Urinary bladder (tissue), 4 donors: ENCODE measurements around the gene NDOR1. TPM values are rescaled to one million over a fixed set of nuclear protein-coding genes. Genes with fewer than 3 reads are reported as not detected.
A peak's percentile ranks its signal among the peaks of the same experiment; 100 is the strongest.

Experiments used
- DNase-seq: peaks from one replicate; pipeline ENCODE4 v3.0.0-alpha.2; 2015; ENCODE audit errors: extremely low spot score
- H3K27ac ChIP-seq: one replicate; pipeline ENCODE4 v1.5.1; 2013; ENCODE audit warnings: low read depth, mild to moderate bottlenecking, moderate library complexity
- H3K36me3 ChIP-seq: one replicate; pipeline ENCODE4 v1.6.1; 2013; ENCODE audit warnings: mild to moderate bottlenecking, moderate library complexity; ENCODE audit not compliant: insufficient read depth
- H3K4me1 ChIP-seq: one replicate; pipeline ENCODE4 v1.6.1; 2013; ENCODE audit warnings: mild to moderate bottlenecking, moderate library complexity; ENCODE audit not compliant: insufficient read depth
- H3K4me3 ChIP-seq: one replicate; pipeline ENCODE4 v1.5.1; 2013; ENCODE audit warnings: low read depth, low read length
- WGBS: extraction: QIAGEN DNeasy Blood & Tissue Kit; methylation state at CpG from one replicate; pipeline ENCODE4 v1.1.7; 2013; 5-methylcytosine and 5-hydroxymethylcytosine counted together
- polyA plus RNA-seq: library from polyadenylated mRNA; stranded (reverse); fragments of 200-250 nt; gene quantifications from one replicate; pipeline ENCODE4 v1.2.3, GENCODE V29; 2013
- total RNA-seq: library from RNA; depleted of rRNA; stranded (reverse); fragments of >200 nt; gene quantifications from one replicate; pipeline ENCODE4 v1.2.3, GENCODE V29; 2014
- donor health status: healthy with polysubstance abuse.
- donor health status: healthy.

NDOR1 gene
- total and polyA plus RNA-seq, 2 donors = 3.2 to 10.4 TPM

DNA sequence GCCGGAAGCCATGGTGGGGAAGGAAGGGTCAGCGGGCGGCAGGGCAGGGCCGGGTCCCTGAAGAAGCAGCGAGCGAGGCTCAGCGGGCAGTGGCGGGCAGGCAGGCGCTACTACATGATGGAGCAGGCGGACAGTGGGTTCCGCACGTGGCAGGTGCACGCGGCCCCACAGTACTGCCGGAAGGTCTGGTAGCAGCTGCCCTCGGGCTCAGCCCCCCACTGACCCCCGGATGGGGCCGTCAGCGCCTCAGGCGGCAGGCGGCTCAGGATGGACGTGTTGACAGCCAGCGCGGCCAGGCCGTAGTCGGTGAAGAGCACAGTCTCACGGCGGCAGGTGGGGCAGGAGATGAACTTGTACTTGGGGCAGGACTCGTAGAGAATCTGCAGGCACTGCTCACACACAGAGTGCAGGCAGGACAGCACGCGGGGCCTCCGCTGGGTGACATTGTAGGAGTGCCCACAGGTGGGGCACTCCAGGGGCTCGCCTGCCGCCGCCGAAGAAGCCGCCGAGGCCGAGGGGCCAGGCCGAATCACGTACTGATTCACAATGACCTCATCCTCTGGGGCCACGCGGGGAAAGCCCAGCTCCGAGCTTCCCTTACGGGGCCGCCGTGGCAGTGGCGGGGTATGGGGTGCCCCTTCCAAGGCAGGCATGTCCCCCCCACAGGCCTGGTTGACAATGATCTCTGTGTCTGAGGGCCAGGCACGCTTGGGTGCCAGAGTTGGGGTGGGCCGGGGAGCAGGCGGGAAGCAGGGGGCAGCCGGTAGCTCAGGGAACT, 15.0 kb downstream of the NDOR1 start:
- DNase-seq = no peak
- 89% methylated on average over 52 of the region's 52 CpGs for WGBS
- Histone ChIP-seq H3K27ac (no peak overlapping the region), H3K4me3 (no peak overlapping the region), H3K4me1 (peaks cover 2% of the 10 kb centered on the region), H3K36me3 (no peaks in the 10 kb centered on the region)

DNA sequence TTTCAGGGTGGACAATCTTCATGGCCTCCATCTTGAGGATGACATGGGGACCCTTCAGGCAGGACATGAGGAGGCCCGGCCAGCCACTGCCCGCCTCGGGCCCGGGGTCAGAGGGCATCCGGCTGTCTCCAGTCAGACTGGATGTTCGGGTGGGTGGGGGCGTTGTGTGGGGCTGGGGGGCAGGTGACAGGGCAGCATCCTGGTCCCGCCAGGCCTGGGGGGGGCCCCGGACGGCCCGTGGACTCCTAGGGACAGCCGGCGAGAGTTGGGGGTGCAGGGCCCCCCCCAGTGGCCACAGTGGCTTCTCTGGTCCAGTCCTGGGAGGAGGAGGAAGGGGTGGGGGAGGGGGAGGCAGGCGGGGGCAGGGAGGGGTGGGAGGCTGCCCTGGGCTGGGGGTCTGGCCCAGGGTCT, 15.6 kb downstream of the NDOR1 start:
- 70% methylated on average over 14 of the region's 14 CpGs for WGBS
- no peak for DNase-seq
- Histone ChIP-seq H3K36me3 (no peaks in the 10 kb centered on the region), H3K4me1 (peaks cover 2% of the 10 kb centered on the region), H3K27ac (no peak overlapping the region), H3K4me3 (no peak overlapping the region)

DNA sequence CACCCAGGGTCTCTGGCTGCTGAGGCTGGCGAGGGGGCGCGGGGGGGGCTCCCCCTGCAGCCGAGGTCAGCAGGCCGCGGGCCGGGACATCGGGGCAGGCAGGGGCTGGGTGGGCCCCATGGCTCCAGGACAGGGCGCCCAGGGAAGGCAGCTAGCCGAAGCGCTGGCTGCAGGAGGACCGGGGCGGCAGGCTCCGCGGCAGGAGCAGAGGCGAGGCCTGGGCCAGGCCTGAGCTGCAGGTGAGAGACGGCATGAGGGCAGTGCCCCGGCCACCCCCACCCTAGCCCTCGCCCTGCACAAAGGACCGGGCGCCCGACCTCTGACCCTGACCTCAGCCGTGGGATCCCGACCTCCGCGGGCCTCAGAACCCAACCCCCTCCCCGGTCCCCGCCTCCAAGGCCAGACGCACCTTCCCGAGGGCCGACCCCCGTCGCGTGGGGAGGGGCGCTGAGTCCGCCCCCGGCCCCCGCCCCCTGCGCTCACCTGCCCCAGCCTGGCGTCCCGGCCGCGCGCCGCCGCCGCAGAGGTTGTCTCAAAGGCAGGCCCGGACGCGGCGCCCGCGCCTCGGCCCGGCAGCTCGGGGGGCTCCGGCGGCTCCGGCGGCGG, 16.1 kb downstream of the NDOR1 start:
- peak overlapping the region; percentile 49 for H3K4me3 ChIP-seq
- H3K4me1 ChIP-seq = peaks cover 2% of the 10 kb centered on the region
- no peak overlapping the region for H3K27ac ChIP-seq
- 5% methylated on average over 61 of the region's 61 CpGs for WGBS
- no peaks in the 10 kb centered on the region for H3K36me3 ChIP-seq
- no peak for DNase-seq

DNA sequence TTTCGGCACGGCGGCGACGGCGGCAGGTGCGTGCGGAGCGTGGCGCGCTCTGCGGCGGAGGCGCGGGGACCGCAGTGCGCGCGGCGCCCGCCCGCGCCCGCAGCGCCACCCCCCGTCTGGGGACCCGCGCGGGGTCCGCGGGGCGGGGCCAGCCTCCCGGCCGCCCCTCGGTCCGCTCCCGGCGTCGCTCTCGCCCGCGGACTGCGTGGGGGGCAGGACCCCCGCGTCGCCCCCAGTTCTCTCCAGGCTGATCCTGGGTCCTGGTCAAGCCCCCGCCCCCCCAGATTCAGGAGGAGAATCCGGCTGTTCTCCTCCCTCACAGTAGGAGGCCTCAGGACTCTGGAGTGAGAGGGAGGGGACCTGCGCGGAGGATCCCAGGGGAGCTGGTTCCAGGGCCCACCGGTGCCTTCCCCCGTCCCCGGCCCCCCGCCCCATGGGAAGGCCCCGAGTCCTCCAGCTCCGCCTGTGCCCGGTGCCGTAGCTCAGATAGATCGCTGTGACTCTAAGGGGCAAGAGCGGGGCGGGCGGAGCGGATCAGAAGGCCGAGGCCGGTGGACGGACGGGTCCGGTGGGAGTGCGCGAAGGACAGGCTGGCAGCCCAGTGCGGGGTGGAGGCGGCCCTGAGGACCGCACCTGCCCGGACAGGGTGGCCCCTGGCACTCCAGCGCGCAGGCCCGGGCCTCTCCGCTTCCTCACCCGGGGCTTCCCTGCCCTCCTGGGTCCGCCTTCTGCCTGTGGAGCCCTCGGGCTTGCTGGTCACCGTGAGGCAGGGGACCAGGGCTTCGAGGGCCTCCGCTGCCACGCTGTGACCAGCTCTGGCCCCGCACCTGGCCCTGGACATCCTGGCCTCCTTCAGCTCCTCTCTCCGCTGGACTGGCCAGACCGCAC, 16.9 kb downstream of the NDOR1 start, which contains the start of gene RNF208:
RNF208 (minus strand) TSS at position 51 of the 888 bp plus-strand sequence. CDS start 1,028 bp downstream, outside the sequence.
- peak within 1 kb of the TSS; percentile 25 for H3K27ac ChIP-seq
- H3K4me3 ChIP-seq = peak within 1 kb of the TSS; percentile 49
- 4% methylated on average over 85 of the region's 88 CpGs for WGBS
- DNase-seq = no peak
- no peaks in the 10 kb centered on the region for H3K36me3 ChIP-seq
- H3K4me1 ChIP-seq = peaks cover 2% of the 10 kb centered on the region

DNA sequence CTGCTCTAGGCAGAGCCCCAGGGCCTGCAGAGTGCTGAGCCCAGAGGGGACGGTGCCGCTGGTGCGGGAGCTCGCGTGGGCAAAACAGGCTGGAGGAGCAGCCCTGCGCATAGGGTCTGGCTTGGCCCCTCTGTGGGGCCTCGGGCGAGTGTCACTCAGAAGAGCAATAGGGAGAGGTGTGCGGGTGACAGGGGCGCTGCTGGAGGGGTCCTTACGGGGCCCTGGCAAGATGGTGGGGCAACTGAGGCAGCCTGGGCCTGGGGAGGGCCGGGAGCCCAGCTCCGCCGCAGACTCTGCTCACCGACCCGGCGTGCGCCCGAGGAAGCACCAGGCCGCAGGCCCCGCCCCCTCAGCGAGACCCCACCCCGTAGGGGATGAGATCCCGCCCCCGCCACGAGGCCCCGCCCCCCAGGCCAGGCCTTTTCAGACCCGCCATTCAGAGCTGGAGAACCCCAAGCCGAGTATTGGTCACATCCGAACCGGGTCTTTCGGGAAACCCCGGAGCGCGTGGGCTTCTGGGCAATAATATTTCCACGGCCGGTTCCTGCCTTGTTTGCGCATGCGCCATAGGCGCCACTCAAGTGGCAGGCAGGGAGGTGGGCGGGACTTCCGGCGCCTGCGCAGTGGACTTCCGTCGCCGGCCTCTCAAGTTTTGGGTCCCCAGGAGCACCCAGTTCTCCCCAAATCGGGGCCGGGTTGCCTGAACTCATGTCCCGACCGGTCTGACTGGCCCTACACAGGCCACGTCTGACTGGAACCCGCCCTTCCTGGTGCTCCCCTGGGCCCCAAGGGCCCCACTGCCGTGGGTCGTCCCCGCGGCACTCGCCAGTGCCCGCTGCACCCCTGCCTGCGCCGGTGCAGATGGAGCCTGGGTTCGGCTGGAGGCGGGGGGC, 17.8 kb downstream of the NDOR1 start:
- Histone ChIP-seq H3K4me3 (peak overlapping the region; percentile 49), H3K27ac (peak overlapping the region; percentile 93), H3K4me1 (peaks cover 2% of the 10 kb centered on the region), H3K36me3 (no peaks in the 10 kb centered on the region)
- peak; percentile 95 for DNase-seq
- WGBS = 1% methylated on average over 63 of the region's 63 CpGs

DNA sequence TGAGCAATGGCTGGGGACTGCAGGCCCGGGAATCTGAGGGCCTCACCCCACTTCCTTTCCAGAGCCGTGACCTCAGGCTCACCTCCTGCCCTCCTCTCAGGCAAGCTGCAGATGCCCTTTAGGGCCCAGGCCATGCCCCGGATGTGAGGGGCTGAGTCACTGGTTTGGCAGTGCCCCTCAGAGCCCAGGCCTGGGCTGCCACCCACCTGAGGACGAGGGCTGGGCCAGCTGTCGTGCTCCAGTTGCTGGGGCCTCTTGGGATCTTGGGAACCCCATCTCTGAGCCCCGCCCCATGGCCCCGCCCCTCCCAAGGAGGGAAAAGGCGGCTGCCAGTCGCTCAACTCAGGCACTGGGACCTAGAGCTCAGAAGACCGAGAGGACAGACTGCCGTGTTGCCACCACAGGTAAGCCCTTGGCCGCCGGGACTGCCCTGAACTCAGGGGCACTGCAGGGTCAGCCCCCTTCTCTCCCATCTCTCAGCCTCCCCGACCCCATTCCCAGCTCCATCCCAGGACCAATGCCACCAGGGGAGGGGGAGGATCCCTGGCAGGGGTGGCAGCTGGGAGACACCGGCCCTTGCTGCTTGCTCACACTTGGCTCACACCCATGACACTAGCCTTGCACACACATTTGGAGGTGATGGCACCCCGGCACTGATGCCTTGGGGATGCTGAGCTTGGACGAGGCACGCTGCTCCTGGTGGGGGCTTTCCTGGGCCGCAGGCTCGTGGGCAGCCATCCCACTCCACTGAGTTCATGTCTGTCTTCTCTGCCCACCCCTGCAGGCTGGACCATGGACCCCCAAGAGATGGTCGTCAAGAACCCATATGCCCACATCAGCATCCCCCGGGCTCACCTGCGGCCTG, 19.6 kb downstream of the NDOR1 start, which contains the start of gene CYSRT1:
CYSRT1 (plus strand) TSS at position 345 of the 865 bp plus-strand sequence; CDS start at position 793, 448 bp downstream.
- DNase-seq = no peak
- Histone ChIP-seq H3K4me1 (peaks cover 2% of the 10 kb centered on the region), H3K27ac (no peak within 1 kb of the TSS), H3K36me3 (no peaks in the 10 kb centered on the region), H3K4me3 (no peak within 1 kb of the TSS)
- WGBS = 51% methylated on average over 23 of the region's 23 CpGs

DNA sequence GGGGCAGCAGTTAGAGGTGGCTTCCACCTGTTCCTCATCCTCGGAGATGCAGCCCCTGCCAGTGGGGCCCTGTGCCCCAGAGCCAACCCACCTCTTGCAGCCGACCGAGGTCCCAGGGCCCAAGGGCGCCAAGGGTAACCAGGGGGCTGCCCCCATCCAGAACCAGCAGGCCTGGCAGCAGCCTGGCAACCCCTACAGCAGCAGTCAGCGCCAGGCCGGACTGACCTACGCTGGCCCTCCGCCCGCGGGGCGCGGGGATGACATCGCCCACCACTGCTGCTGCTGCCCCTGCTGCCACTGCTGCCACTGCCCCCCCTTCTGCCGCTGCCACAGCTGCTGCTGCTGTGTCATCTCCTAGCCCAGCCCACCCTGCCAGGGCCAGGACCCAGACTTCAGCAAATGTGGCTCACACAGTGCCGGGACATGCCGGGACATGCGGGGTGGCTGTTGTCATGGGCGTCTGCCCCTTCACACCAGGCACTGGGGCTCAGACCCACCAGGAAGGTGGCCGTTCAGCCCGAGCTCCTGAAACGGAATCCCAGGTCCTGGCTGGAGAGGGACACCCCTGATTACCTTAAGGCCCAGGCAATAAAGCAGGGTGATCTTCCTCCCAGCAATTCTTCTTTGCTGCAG, 20.3 kb downstream of the NDOR1 start:
- WGBS = 78% methylated on average over 21 of the region's 21 CpGs
- Histone ChIP-seq H3K27ac (no peak overlapping the region), H3K4me1 (peaks cover 2% of the 10 kb centered on the region), H3K4me3 (no peak overlapping the region), H3K36me3 (no peaks in the 10 kb centered on the region)
- no peak for DNase-seq

DNA sequence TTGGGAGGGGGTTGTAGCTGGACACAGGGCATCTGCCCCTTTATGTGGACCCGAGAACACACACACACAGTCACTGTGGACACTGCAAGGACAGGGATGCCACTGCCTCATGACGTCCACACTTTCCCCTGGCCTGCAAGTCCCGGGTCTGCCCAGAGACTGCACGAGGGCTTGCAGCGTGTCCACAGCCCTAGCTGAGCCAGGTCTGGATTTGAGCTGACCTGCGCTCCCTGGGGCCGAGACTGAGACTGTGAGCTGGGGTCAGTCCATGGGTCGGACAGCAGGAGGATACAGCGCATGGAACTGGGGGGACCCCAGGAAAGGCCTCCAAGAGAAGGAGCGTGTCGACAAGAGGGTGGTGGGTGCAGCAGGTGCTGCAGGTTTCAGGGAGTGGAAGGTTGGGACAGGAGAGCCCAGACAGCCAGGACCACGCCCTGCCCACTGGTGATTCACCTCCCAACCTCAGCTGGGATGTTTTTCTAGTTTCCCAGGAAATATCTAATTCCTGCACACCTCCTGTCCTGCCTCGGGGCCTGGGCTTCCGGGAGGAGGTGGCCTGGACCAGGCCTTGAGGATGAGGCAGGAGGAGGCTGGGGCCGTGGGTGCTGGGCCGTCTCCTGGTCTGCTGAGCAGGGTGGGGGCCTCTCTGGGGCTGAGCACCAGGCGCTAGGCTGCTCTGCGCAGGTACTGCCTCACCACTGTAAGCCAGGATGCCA, 21.0 kb downstream of the NDOR1 start:
- no peak for DNase-seq
- Histone ChIP-seq H3K4me1 (peaks cover 2% of the 10 kb centered on the region), H3K27ac (no peak overlapping the region), H3K36me3 (no peaks in the 10 kb centered on the region), H3K4me3 (no peak overlapping the region)
- 66% methylated on average over 18 of the region's 18 CpGs for WGBS

DNA sequence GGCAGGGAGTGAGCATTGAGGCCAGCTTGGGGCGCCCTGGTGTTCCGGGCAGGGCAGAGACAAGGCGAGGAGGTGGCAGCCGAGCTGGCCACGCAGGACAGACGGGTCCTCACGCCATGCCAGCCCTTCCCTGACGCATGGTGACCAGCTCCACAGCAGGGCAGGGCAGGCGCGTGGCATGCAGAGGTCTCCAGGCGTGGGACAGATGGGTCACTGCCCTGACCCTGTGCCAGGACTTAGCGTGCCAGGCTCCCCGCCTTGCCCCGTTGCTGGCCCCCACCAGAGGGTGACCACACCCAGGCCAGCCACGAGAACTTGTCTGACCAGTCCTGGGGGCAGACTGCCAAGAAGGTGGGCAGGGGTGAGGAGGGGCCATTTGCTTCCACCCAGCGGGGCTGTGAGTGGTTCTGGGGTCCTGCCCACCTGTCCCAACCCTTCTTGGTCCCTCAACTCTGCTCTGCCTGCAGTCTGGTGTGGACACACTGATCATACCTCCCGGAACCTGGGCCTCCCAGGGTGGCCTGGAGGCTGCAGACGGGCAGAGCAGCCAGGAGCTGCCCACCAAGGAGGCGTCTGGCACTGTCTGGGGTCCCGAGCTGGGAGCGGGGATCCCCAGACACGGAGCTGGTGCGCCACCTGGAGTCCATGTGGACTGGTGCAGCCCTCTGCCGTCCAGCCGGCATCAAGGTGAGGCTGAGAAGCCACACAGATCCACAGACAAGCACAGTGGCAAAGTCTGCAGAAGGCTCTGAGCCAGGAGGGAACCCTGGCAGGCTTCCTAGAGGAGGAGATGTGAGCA, 21.8 kb downstream of the NDOR1 start, which contains the start of gene RNF224:
RNF224 (plus strand) TSS at position 449 of the 799 bp plus-strand sequence. CDS start 834 bp downstream, outside the sequence.
- 35% methylated on average over 25 of the region's 25 CpGs for WGBS
- H3K36me3 ChIP-seq = no peaks in the 10 kb centered on the region
- DNase-seq = no peak
- H3K4me3 ChIP-seq = no peak within 1 kb of the TSS
- H3K4me1 ChIP-seq = peaks cover 2% of the 10 kb centered on the region
- H3K27ac ChIP-seq = no peak within 1 kb of the TSS

DNA sequence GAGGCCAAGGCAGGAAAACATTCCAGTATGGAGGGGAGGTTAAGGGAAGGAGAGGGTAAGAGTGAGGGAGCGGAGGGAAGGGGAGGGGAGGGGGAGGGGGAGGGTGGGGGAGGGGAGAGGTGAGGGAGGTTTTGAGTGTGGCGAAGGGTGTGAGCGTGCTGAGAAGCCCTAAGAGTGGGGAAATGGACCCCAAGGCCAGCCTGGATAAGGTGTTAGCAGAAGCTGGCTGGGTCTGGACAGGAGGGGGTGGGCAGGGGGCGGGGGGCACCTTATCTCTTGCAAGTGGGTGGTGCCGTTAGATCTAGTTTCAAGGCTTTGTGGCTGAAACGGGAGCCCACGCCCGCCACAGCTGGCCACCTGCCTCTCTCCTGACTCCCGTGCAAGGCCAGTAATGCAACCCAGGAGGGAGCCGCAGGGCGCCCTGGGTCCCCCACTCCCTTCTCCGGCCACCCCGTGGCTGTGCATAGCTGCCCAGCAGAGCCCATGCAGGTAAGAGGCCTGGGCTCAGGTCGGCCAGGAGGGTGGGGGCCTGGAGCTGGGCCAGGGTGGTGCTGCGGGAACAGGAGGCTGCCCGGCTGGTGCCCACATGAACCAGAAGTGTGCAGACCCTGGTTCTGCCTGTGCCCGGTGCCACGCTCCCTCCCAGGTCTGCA, 22.5 kb downstream of the NDOR1 start:
- H3K36me3 ChIP-seq = no peaks in the 10 kb centered on the region
- H3K4me1 ChIP-seq = peaks cover 2% of the 10 kb centered on the region
- DNase-seq = no peak
- no peak overlapping the region for H3K27ac ChIP-seq
- WGBS = 36% methylated on average over 18 of the region's 18 CpGs
- no peak overlapping the region for H3K4me3 ChIP-seq
